Neuron (in vitro differentiated cells): ENCODE measurements around the gene ZBTB47.

Source experiments
- H2AFZ ChIP-seq: one replicate; pipeline ENCODE4 v1.6.1; 2013; ENCODE audit warnings: low read depth, mild to moderate bottlenecking, inconsistent platforms, low read length, moderate library complexity
- H3K27me3 ChIP-seq: one replicate; pipeline ENCODE4 v1.6.1; 2013; ENCODE audit warnings: low read length; ENCODE audit not compliant: insufficient read depth
- H3K36me3 ChIP-seq: one replicate; pipeline ENCODE4 v1.6.1; 2013; ENCODE audit warnings: low read length; ENCODE audit not compliant: insufficient read depth
- H3K4me1 ChIP-seq: one replicate; pipeline ENCODE4 v1.6.1; 2013; ENCODE audit warnings: low read length; ENCODE audit not compliant: insufficient read depth
- H3K4me3 ChIP-seq: 2 replicates; pipeline ENCODE4 v1.5.1; 2013; ENCODE audit warnings: mild to moderate bottlenecking, low read length, moderate library complexity
- H3K9me3 ChIP-seq: one replicate; pipeline ENCODE4 v1.6.1; 2013; ENCODE audit warnings: low read length

The ZBTB47 gene

GRCh38 chr3:42663581-42664437, 10.3 kb downstream of the ZBTB47 start:
- Histone ChIP-seq H3K27me3 (no peaks in the 10 kb centered on the region), H3K4me3 (no peak overlapping the region), H2AFZ (no peak overlapping the region), H3K4me1 (peaks cover 4% of the 10 kb centered on the region), H3K36me3 (peaks cover 3% of the 10 kb centered on the region), H3K9me3 (no peaks in the 10 kb centered on the region)

- Histone ChIP-seq H3K27me3 (no peaks in the 10 kb centered on the region), H3K4me3 (no peak overlapping the region), H3K9me3 (no peaks in the 10 kb centered on the region), H3K4me1 (peaks cover 4% of the 10 kb centered on the region), H3K36me3 (peaks cover 3% of the 10 kb centered on the region), H2AFZ (no peak overlapping the region)
These were observed 10.9 kb downstream of the ZBTB47 start for GRCh38 chr3:42664438-42664803.

GRCh38 chr3:42665050-42665878, 11.8 kb downstream of the ZBTB47 start:
- no peak overlapping the region for H3K4me3 ChIP-seq
- H3K9me3 ChIP-seq, result no peaks in the 10 kb centered on the region
- H3K36me3 ChIP-seq, result no peaks in the 10 kb centered on the region
- no peaks in the 10 kb centered on the region for H3K27me3 ChIP-seq
- H3K4me1 ChIP-seq, result peaks cover 4% of the 10 kb centered on the region
- no peak overlapping the region for H2AFZ ChIP-seq

- no peaks in the 10 kb centered on the region for H3K9me3 ChIP-seq
- no peaks in the 10 kb centered on the region for H3K27me3 ChIP-seq
- H3K4me3 ChIP-seq, result no peak overlapping the region
- H3K4me1 ChIP-seq, result peaks cover 4% of the 10 kb centered on the region
- H2AFZ ChIP-seq, result no peak overlapping the region
- no peaks in the 10 kb centered on the region for H3K36me3 ChIP-seq
These were observed 12.5 kb downstream of the ZBTB47 start for GRCh38 chr3:42666022-42666421.

GRCh38 chr3:42666577-42666998, 13.1 kb downstream of the ZBTB47 start:
- no peaks in the 10 kb centered on the region for H3K27me3 ChIP-seq
- H3K36me3 ChIP-seq, result no peaks in the 10 kb centered on the region
- no peak overlapping the region for H2AFZ ChIP-seq
- no peaks in the 10 kb centered on the region for H3K9me3 ChIP-seq
- peaks cover 4% of the 10 kb centered on the region for H3K4me1 ChIP-seq
- no peak overlapping the region for H3K4me3 ChIP-seq

- Histone ChIP-seq H3K27me3 (no peaks in the 10 kb centered on the region), H3K36me3 (no peaks in the 10 kb centered on the region), H2AFZ (no peak overlapping the region), H3K9me3 (no peaks in the 10 kb centered on the region), H3K4me3 (no peak overlapping the region), H3K4me1 (peaks cover 4% of the 10 kb centered on the region)
These were observed 13.6 kb downstream of the ZBTB47 start for GRCh38 chr3:42667096-42667522.

GRCh38 chr3:42667523-42668412, 14.3 kb downstream of the ZBTB47 start:
- Histone ChIP-seq H3K4me1 (peaks cover 4% of the 10 kb centered on the region), H2AFZ (no peak overlapping the region), H3K9me3 (no peaks in the 10 kb centered on the region), H3K4me3 (no peak overlapping the region), H3K27me3 (no peaks in the 10 kb centered on the region), H3K36me3 (no peaks in the 10 kb centered on the region)

- Histone ChIP-seq H3K36me3 (no peaks in the 10 kb centered on the region), H3K4me3 (no peak overlapping the region), H3K4me1 (peaks cover 4% of the 10 kb centered on the region), H2AFZ (no peak overlapping the region), H3K9me3 (no peaks in the 10 kb centered on the region), H3K27me3 (no peaks in the 10 kb centered on the region)
These were observed 14.9 kb downstream of the ZBTB47 start for GRCh38 chr3:42668413-42668760.

- Histone ChIP-seq H3K27me3 (no peaks in the 10 kb centered on the region), H3K36me3 (no peaks in the 10 kb centered on the region), H2AFZ (no peak overlapping the region), H3K4me3 (no peak overlapping the region), H3K9me3 (no peaks in the 10 kb centered on the region), H3K4me1 (peaks cover 4% of the 10 kb centered on the region)
These were observed 15.3 kb downstream of the ZBTB47 start for GRCh38 chr3:42668793-42669217.

GRCh38 chr3:42670051-42670576, 16.6 kb downstream of the ZBTB47 start:
- Histone ChIP-seq H3K36me3 (no peaks in the 10 kb centered on the region), H2AFZ (no peak overlapping the region), H3K9me3 (no peaks in the 10 kb centered on the region), H3K4me1 (peaks cover 4% of the 10 kb centered on the region), H3K27me3 (no peaks in the 10 kb centered on the region), H3K4me3 (no peak overlapping the region)

- H3K27me3 ChIP-seq, result no peaks in the 10 kb centered on the region
- H3K36me3 ChIP-seq, result no peaks in the 10 kb centered on the region
- no peaks in the 10 kb centered on the region for H3K9me3 ChIP-seq
- no peak overlapping the region for H2AFZ ChIP-seq
- H3K4me1 ChIP-seq, result peaks cover 4% of the 10 kb centered on the region
- no peak overlapping the region for H3K4me3 ChIP-seq
These were observed 17.2 kb downstream of the ZBTB47 start for GRCh38 chr3:42670670-42671069.

- H3K9me3 ChIP-seq, result peaks cover 5% of the 10 kb centered on the region
- no peak overlapping the region for H2AFZ ChIP-seq
- H3K36me3 ChIP-seq, result no peaks in the 10 kb centered on the region
- H3K27me3 ChIP-seq, result peaks cover 2% of the 10 kb centered on the region
- H3K4me3 ChIP-seq, result no peak overlapping the region
- H3K4me1 ChIP-seq, result peaks cover 3% of the 10 kb centered on the region
These were observed 19.0 kb downstream of the ZBTB47 start for GRCh38 chr3:42672515-42672914.
